ENCODE measurements around the gene CARS2.
"Not testable (repeated sequence)": the region's sequence is repeated elsewhere in the genome, so short reads cannot be mapped to it uniquely, and the experiment has no call there.

CARS2 gene

DNA sequence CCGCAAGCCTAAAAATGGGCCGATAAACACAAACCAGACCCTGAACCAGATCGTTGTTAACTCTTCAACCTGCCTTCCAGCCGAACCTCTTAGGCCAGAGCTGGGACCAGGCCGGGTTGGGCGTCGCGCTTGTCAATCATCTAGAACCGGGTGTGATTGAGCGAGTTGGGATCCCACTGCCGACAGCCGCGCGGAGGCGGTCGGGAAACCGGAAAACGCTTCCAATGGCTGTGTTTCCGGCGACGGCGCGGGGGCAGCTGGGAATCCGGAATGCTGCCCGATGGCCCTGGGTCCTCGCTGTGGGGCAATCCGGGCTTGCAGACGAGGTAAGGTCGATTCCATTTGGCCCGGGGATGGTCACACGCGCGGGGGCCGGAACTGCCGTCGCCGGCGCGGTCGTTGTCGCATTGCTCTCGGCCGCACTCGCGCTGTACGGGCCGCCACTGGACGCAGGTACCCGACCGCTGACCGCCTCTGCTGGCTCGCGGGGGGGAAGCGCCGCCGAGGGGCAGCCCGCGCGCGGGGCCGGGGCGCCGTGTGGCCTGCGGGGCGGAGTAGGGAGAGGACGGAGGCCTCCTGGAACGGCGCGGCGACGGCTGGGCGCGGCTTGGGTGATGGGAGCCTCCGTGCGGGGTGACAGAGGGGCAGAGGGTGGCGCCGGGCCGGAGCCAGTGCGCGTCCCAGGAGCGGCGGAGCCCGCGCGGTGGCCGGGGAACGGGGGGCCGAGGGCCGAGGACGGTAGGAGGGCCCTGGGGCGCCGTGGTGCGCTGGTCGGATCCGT lies 90.4 kb downstream of the CARS2 start, which contains the start of gene NAXD:
NAXD (plus strand) TSS at position 224 of the 781 bp plus-strand sequence; CDS start at position 281, 57 bp downstream.
- peak; percentile 71 for DNase-seq

DNA sequence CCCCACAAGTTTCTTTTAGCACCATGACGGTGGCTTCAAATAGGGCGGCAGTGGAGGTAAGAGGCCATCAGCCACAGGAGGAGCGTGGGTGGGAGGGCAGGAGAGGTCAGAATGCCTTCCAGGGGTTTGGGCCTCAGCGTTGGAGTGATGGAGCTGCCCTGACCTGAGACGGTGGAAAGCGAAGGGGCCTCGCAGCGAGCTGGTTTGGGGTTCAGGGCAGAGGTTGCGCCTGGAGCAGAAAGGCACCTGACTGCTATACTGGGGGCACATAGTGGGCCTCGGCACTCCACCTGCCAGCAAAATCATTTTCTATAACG lies 91.0 kb downstream of the CARS2 start:
- no peak for DNase-seq

DNA sequence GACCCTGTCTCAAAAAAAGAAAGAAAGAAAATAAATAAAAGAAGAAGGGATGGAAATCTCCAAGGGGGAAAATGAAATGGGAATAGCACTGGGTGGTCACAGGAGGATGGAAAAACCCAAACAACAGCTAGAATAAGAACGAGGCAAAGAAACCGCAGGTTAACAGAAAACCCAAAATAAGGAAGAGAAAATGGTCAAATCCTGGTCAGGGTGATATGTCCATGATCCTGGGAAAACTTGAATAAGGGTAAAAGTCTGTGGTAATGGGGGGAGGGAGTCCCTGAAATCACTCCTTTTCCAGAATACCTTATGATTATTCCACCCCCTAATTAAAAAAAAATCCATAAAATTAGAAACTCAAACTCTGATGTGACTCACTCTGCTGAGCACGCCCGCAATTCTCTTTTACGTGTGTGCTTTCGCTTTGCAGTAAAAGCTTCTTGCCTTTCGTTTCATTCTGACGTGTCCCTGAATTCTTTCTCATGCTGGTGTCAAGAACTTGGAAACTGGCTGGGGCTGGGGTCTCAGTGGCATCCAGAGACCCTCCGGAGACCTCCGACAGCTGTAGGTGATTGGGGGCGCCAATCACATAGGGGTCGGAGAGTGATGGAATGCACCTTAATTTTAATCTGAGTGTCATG lies 94.8 kb downstream of the CARS2 start:
- no peak for DNase-seq

DNA sequence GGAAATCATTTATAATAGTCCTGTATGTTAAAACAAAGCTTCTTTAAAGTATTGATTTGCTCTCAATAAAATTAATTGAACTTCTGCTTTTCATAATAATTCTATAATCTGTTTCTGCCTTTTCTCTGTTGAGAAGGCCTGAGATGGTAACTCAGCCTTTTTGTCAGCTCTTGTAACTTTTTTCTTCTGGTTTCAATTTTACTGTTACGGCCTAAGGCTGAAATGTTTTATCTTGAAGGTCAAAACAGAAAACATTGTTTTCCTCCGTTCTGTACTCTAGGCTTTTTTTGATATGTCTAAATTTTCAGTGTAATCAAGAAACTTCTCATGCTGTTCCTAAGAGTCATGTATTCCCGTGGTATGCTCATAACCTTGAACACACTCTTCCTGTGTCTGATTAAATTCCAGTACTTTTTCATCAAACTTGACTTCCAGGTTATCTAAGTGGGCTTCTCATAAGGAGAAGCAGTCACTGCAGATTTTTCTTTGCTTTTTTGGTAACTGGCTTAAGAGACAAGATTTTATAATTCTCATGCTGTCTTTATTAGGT lies 98.2 kb downstream of the CARS2 start:
- DNase-seq = no peak

DNA sequence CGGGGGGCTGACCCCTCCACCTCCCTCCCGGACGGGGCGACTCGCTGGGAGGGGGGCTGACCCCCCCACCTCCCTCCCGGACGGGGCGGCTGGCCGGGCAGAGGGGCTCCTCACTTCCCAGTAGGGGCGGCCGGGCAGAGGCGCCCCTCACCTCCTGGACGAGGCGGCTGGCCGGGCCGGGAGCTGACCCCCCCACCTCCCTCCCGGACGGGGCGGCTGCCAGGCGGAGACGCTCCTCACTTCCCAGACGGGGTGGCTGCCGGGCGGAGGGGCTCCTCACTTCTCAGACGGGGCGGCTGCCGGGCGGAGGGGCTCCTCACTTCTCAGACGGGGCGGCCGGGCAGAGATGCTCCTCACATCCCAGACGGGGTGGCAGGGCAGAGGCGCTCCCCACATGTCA lies 99.6 kb downstream of the CARS2 start:
- DNase-seq = not testable (repeated sequence)

DNA sequence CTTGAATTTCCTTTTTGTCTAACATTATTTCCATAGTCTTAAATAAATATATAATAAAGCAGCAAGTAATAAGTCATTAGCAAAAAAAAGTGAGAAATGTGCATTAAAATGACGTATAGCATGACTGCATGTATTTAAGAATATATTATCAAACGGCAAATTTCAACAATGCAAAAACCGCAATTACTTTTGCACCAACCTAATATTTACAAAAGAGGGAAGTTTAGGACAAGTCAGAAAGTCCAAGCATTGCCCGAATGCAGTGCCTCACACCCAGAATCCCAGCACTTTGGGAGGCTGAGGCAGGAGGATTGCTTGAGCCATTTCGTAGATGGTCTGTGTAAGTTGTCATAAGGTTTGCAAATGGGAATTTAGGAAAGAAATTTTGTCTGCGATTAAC lies 100.8 kb downstream of the CARS2 start:
- DNase-seq = no peak

DNA sequence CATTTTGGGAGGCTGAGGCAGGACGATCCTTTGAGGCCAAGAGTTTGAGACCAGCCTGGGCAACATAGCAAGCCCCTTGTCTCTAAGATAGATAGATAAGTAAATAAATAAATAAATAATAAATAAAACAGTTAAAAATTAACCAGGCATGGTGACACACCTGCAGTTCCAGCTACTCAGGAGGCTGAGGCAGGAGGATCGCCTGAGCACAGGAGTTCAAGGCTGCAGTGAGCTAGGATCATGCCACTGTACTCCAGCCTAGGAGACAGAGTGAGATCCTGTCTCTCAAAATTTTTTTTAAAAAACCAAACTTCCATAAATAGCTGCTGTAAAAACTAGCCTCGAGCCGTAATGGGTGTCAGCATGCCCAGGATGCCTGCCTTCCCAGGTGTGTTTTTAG lies 104.9 kb downstream of the CARS2 start:
- no peak for DNase-seq

DNA sequence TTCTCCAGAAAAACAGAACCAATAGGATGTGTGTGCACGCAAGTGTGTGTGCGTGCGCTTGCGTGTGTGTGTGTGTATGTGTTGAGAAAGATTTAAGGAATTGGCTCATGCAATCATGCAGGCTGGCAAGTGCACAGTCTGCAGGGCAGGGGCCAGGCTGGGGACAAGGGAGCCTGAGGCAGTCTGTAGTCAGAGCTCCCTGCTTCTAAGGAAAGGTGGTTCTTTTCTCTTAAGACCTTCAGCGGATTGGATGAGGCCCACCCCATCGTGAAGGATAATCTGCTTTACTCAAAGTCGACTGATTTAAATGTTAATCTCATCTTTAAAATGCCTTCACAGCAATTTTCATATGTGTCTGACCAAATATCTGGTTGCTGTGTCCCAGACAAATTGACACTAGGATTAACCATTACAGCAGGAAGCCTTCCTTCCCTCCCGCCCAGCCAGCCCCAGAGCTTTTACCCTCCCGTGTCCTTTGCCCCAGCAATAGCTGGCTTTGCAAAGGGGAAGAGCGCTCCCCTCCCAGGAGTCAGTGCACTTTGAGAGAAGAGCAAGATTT lies 105.6 kb downstream of the CARS2 start:
- DNase-seq = no peak

DNA sequence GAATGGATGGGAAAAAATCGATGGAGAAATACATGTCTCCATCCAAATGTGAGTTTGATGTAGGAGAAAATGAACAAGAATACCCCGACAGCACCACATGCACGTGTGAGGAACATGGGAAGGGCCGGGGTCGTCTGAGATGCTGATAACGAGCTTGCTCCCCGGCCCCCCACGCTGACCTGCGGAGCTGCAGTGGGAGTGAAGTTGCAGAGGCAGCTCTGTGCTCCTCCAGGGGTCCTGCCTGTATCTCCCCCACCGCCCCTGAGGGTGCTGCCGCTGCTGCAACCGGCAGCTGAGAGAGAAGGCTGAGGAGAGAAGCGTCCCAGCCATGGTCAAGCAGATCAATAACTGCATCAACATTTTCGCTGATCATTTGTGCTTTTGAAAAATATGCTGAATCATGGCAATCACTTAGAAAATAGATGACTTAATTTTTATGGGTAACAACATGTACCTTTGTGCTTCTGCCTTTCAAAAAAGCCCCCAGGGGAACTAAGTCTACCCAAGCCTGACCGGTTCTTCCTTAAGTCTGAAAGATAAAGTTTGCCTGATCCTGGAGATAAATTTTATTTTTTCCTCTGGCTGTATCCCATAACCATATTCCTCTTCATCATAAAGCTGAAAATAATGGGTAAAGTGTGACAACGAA lies 108.8 kb downstream of the CARS2 start:
- DNase-seq = no peak

DNA sequence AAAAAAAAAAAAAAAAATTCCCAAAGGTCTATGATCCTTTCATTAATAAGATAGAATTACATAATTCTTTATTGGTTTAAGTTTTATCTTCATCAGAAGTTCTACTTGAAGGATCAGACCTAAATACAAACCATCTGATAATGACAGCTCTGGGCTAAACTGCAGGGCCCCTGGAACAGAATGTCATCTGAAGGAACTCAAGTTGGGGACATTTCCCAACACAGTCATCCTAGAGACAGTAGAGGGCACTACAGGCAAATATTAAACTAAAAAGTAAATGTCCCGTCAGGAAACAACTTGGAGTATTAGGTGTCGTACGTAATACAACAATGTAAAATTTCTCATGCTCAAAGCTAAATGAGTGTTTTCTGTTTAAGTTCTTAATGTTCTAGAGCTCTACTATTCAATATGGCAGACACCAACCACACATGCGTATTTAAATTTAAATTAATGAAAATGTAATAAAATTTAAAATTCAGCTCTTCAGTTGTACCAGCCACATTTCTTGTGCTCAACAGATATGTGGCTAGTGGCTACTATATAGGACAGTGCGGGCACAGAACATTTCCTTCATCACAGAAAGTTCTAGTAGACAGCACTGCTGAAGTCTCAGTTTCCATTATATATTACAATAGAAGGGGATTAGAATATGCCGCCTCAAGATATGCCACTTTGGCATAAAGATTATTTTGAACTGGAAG lies 112.3 kb downstream of the CARS2 start:
- DNase-seq = no peak

DNA sequence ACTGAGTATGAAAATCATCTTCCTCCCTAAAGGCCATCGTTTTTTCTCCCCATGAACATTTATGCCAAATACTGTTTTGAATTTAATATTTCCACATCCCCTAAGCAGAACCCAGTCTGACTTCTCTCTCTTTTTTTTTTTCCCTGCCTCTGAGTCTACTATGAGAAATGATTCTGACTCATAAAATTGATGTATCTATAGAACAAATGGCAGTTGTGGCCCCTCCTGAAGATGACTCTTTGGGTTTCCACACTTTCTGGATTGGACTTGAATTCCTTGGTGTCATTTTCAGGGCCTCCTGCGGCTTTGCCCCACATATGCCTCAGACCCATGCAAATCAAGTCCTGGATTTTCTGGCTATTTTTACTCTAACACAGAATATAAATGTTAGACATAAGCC lies 113.3 kb downstream of the CARS2 start:
- DNase-seq = no peak
